GM18519 (cell line): ENCODE results near the gene RNF125.

Experiments used
- ATAC-seq: cut with Tn5 transposase; IDR thresholded peaks from one replicate; pipeline ENCODE4 v1.9.1; 2021; ENCODE audit warnings: mild to moderate bottlenecking, moderate library complexity; ENCODE audit not compliant: unreplicated experiment, low FRiP score

The RNF125 gene

DNA sequence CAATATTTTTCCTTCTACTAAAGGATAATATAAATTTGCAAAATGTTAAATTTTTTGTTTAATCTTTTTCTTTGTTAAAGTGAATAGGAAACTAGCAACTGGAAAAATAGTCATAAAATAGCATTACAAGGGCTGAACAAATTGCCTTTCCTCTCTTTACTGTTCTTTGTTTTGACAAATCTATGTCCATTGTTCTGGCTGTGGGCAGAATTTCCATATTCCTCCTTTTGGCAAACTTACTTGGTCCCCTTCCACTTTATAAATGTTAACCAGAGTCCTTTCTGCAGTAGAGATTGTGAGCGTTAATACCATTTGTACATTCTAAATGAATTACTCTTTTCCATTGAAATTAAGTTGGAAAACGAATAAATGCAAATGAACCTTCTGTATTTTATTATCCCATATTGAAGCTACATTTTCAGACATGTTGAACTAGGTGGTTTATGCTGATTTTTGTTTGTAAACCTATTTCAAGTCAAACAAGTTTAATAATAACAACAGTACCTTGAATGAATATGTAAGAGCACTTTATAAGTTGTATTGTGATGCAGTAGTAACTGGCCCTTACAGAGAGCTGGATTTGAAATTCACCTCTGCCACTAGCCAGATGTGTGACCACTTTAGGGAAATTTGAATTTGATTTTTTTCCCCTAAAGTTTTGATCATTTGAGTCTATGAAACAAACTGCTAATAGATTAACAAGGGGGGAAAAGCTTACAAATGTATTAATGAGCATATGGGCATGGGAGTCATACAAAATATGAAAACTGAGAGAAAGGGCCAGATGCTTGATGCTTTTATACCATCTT, 3.3 kb downstream of the RNF125 start:
- no peak for ATAC-seq

DNA sequence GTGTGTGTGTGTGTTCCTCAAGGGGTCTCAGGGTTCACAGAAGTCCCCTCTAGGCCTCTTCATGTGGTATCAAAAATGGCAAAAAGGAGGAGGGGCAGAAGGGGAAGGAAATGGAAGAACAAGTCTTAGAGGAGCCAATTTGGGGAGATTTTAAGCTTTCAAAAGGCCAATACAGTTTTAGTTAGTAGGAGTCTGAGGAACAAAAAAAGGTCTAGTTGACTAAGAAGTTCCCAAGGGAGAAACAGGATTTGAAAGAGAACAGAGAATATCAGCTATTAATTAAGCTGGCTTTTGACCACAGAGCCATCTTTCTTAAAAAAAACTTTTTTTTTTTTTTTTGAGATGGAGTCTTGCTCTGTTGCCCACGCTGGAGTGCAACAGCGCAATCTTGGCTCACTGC, 7.1 kb downstream of the RNF125 start:
- ATAC-seq = no peak

DNA sequence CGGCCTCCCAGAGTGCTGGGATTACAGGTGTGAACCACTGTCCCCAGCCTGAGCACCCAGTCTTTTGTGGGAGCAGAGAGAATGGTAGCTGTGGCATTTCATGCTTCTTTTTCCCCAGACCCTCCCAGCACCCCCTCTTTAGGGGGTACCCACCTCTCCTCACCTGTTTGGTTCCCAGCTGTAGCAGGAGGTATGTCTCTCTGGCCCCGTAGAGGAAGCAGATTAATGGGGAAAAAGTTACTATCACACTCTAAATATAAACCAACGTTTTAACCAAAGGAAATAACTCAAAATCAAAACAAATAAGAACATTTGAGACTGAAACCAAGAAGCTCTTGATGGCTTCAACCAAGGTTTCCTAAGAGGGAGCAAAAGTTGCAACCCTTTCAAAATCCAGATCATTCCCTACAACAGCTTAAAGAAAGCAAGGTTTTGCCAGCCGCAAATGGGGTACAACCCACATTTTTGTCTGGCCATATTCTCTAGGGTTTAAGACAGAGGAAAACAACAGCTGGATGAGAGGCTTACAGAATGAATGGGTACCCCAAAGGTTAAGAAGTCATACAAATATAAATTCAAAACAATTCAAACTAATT, 8.0 kb downstream of the RNF125 start:
- no peak for ATAC-seq

DNA sequence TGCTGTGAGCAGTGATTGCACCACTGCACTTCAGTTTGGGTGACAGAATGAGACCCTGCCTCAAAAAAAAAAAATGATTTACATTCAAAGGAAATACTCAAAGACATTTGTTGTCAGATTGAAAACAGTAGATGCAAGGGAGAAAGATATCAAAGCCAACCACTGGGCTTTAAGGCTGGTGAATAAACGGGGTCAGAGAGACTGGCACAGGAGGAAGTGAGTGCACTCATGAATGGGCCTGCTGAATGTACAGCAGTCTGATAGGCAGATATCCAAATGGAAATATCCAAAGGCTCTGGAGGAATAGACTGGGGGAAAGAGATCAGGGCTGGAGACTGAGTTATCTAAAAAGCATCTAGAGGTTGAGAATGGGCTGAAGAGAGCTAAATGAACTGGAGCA, 10.9 kb downstream of the RNF125 start:
- no peak for ATAC-seq

DNA sequence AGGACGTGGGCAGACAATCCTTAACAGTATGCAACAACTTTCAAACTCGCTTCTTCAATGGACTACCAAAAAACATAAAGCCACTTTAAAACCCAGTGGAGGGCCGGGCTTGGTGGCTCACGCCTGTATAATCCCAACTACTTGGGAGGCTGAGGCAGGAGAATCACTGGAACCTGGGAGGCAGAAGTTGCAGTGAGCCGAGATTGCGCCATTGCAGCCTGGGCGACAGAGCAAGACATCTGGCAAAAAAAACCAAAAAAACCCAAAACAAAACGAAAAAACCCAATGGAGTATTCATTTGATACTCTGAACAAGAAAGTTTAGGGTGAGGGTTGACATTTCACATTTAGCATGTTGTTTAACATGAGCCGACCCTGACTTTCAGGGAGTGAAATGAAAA, 14.0 kb downstream of the RNF125 start:
- ATAC-seq = no peak

DNA sequence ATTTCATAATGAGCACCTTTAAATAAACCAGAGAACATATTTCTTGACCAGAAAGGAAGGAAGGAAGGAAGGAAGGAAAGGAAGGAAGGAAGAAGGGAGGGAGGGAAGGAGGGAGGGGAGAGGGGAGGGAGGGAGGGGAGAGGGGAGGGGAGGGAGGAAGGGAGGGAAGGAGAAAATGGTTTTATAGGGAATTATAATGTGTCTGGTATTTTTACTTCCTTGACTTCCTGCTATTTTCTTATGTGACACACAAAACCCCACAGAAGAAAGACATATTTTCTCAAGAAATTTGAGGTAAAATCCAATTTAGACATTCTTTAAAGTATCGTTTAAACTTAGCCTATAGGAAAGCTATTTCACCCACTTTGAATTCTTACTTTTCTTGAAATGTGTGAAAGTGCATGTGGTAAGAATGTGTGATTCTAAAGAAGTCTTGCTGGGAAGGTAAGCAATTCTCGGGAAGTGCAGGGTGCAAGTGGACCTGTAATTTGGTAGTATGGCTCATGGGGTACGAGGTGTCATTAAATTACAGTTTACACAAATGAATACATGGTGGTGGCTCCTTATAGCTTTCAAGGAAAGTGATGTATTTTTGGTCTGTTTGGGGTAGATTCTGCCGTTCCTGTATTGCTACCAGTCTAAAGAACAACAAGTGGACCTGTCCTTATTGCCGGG, 18.0 kb downstream of the RNF125 start:
- ATAC-seq = no peak

DNA sequence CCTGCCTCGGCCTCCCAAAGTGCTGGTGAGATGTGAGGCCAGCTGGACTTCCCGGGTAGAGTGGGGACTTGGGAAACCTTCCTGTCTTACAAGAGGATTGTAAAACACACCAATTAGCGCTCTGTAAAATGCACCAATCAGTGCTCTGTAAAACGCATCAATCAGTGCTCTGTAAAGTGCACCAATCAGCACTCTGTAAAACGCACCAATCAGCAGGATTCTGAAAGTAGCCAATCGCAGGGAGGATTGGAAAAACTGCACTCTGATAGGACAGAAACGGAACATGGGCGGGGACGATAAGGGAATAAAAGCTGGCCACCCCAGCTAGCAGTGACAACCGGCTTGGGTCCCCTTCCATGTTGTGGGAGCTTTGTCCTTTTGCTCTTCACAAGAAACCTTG, 19.0 kb downstream of the RNF125 start:
- no peak for ATAC-seq

DNA sequence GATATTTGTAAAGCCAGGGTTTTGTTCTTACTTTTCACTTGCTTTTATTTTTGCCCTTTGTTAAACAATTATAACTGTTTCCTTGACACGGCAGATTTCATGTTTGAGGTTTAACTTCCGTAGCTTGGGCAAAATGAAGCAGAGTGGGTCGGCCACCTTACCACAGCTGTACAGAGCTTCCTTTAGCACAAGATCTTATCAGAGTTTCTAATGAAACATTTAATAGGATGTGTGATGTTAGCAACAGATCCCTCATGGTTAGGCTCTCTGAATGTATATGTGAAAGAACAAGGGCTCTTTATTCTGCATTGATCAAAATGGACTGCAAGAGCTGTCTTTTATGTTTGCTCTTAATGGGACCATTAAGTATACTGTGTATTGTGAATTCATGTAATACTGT, 22.3 kb downstream of the RNF125 start:
- peak; percentile 76 for ATAC-seq

DNA sequence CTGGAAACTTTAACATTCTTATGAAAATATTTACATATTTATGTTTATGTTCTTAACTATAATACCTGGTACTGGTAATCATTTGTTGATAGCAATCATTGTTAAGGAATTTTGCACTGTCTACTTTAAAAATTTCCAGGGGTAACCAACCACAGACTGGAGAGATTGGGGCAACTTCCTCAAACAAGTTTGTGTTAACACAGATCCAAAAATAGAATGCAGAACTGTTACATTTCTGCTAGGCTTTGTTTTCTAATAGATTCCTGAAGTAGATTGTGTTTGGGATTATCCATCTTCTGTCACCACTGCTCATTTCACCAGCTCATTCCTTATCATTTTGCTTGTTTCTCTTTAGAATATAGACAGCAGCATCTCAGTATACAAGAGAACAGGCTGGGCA, 23.7 kb downstream of the RNF125 start:
- no peak for ATAC-seq

DNA sequence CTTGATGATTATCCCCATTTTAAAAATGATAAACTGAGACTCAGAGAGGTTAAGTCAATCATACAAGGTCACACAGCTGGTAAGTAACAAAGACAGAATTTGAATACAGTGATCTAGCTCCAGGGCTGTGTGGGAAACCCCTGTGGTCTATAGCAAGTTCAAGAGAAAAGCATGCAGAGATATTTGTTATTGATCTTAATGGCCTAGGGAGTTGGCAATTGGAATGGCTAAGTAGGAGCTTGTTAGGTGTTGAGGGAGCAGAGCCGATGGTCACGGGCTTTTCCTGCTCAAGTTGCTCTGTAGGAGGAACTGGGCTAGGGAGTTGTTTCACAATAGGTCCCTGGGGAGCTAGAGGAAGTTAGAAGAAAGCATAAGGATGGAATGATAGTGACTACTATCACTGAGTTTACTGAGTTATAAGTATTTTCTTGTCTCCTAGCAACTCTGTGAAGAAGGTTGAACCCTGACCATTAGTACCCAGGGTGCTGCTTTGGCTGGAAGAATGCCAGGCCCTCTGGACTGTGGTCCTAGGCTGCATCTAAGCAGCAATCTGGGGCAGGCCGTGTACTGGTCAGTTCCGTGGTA, 30.0 kb downstream of the RNF125 start:
- no peak for ATAC-seq

DNA sequence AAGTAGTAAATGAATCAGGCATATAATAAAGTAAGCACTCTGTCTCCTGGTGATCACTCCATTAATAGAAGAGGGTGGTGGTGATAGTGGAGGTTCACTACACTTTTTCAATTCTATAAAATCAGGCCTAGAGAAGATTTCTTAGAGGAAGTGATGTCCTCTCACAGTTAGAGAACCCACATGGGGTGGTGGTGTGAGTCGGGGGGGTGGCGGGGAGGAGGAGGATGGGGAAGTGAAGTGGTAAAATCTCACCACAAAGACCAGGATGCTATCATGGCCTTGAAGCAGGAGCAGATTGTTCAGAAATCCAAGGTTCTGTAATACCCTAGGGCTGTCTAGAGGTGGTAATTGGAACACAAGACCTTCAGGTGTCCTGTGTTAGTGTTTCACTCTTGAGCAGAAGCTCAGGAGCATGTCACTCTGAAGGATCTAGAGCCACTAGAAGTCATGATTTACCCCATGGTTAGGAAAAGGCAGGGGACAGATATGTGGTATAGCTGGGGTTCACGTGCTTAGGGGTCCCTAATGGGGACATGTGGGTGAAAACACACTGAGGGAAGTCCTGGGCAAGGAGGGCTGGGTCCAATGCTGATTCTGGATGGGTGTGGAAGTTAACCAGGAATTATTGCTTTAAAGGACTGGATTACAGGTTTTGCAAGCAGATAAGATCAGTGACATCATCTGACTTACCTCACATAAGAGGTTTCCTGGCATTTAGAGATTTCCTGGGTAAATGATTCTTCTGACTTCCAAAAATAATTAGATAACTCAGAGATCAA, 31.0 kb downstream of the RNF125 start:
- no peak for ATAC-seq

DNA sequence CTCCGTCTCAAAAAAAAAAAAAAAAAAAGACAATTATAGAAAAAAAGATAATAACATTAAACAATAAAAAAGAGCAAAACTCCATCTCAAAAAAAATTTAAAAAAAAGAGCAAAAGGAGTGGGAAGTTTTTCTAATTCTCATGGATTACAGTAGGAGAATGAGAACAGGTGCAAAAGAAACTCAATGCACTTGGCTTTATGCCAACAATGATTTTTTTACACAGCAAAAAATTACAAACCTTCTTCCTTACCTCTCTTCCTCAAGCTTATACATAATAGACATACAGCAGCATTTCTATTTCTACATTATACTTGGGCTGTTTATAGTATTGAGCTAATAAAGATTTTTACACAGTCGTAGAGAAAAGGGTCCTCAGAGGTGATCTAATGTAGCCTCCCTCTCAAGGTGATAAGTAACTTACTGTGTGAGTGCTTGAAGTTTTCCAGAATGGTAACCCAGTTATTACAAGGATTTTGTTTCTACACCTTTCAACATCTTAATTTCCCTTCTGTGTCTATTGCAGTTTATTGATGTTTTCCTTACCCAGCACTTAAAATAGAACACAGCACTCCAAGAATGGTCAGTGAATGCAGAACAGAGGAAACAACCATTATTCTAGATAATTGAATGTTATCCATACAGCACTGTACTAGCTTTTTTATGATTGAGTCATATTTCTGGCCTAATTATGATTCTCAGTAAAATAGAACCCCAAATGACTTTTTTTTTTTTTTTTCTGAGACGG, 38.2 kb downstream of the RNF125 start:
- no peak for ATAC-seq

DNA sequence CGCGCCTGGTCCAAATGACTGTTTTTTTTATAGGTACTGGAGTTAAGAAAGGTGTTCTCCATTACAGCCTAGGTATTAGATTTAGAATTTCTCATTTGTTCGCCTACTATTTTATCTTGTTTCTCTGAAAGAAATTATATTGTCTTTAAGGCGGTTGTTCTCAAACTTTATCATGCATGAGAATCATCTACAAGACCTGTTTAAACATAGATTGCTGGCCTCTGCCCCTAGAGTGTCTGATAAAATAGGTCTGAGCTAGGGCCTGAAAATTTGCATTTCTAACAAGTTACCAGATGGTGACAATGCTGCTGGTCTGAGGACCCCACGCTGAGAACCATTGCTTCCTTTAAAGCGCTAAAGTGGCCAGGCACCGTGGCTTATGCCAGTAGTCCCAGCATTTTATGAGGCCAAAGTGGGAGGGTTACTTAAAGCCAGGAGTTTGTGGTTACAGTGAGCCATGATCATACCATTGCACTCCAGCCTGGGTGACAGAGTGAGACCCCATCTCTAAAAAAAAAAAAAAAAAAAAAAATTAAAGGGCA, 39.1 kb downstream of the RNF125 start:
- no peak for ATAC-seq

DNA sequence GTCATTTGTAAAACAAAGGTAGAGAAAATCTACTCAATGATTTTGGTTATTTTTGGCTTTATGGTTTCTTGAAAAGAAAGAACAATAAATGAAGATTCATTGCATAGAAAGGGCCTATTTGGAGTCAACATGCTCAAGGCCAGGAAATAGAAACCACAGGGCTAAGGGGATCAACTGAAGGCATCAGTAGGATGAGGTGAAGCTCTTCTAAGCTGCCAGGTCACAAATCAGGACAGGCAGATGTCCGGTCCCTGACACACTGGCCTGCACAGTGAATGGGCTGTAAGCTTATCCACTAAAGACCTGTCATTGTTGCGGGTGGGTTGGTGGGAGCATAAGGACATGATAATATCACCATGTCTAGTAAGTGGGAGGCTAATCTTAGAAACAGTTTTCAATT, 41.4 kb downstream of the RNF125 start:
- no peak for ATAC-seq

DNA sequence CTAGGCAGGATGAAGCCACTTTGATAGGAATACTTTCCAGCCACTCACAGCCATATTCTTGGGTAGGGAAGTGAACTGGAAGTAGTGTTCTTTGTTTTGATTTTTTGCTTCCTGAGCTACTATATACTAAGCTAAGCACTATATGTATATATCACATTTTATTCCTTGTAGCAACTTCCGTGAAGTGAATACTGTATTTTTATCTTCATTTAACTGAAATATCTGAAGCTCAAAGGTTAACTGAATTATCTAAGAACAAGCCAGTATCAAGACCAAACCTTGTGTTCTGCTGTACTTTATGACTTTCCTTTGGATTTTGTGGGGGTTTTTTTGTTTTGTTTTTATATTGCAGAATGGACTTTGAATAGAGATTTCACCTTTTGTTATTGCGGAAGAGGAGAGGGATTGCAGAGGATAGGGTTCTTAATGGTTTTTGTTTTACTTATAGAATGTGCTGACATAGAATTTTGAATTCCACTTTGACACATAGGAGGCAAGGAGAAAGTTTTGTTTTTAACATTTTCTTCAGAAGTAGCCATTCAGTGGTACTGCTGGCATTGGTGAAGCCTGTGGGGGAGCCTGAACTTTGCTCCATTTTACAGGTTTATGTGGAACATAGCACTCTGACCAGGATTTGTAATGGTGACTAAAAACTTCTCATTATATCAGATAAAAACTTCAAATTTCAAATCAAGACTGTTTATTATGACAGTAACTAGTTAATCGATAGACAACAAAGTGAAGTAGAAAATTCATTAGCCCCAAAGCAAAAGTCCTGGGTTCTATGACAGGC, 48.9 kb downstream of the RNF125 start:
- no peak for ATAC-seq

DNA sequence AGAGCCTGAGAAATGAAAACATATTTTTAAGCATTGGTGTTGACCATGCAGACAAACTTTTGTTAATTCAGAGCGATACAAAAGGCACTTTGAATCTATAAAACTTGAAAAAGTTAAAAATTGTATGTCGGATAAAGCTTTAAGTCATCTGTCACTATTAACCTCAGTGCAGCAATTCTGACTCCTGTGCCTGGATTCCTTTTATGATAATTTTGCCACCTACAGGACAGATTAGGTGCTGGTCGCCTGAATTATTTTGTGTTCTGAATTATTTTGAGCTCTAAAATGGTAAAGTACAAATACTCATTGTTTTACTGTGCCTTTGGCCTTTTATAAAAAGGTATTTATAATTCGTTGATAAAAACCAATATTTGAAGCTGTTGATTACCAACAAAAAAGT, 53.7 kb downstream of the RNF125 start:
- ATAC-seq = no peak

DNA sequence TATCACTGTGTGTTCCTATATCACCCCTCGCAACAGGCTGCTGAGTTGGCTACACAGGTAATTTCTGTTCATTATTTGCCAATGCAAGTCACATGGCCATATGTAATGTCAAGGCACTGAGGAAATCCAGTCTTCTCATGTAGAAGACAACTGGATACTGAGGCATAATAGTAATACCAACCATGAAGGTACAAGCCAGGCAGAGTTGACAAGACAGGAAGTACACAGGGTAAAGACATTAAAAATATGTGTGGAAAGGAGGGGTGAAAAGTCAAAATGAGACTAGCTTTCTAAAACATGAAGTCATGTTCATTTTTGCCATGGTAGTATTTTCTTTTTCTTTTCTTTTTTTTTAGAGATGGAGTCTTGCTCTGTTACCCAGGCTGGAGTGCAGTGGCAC, 55.6 kb downstream of the RNF125 start:
- no peak for ATAC-seq

DNA sequence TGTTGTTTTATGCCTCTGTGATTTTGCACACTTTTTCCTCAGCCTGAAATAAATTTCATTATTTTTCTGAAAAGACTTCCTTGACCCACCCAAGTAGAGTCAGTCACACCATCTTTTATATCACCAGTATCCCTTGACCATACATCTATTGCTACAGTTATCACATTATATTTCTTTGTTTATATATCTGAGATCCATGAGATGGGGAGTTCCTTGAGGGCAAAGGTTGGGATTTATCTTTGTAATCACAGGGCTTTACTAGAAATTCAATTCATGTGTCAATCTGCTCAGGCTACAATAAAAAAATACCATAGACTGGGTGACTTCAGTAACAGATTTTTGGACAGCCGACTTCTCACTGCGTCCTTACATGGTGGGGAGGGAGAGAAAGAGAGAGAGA, 60.2 kb downstream of the RNF125 start:
- ATAC-seq = no peak

DNA sequence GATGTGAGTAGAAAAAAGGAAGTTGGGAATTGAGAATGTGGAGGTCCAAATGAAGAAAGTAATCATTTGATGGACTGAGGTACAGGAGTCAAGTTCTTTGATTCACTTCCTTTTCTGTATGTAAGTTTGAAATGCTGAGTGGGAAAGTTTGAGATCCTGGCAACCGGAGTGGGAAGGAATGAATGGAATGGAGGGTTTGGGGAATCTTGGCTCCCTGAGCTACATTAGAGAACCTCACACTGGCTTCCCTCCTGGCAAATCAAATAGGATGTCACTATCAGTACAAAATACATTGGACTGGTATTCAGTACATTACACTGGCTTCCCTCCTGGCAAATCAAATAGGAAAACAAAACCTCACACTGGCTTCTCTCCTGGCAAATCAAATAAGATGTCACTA, 63.3 kb downstream of the RNF125 start:
- ATAC-seq = no peak
